BLaER1 treated with 17β-estradiol and CSF1 and Interleukin-3, amounts not matched to agents 10 nM and 100 nM (cell line): ENCODE data around the gene GON7.

ENCODE experiments used
- H3K27ac ChIP-seq, 11 experiments: shearing (Covaris generic); formaldehyde crosslinking; 2 replicates each; pipeline ENCODE4 v1.8.1; 2022
- H3K27me3 ChIP-seq, 11 experiments: shearing (Covaris generic); formaldehyde crosslinking; 2 replicates each; pipeline ENCODE4 v1.8.1; 2022
- H3K36me3 ChIP-seq, 11 experiments: shearing (Covaris generic); formaldehyde crosslinking; 2 replicates each; pipeline ENCODE4 v1.8.1; 2022
- H3K4me1 ChIP-seq, 10 experiments: shearing (Covaris generic); formaldehyde crosslinking; 2 replicates each; pipeline ENCODE4 v1.8.1; 2022
- H3K4me2 ChIP-seq, 11 experiments: shearing (Covaris generic); formaldehyde crosslinking; 2 replicates each; pipeline ENCODE4 v1.8.1; 2022
- H3K4me3 ChIP-seq, 10 experiments: shearing (Covaris generic); formaldehyde crosslinking; 2 replicates each; pipeline ENCODE4 v1.8.1; 2022
- H3K9ac ChIP-seq, 11 experiments: shearing (Covaris generic); formaldehyde crosslinking; 2 replicates each; pipeline ENCODE4 v1.8.1; 2022
- H3K9me3 ChIP-seq, 11 experiments: shearing (Covaris generic); formaldehyde crosslinking; replicated peaks in 1 of 11; 2 replicates each; pipeline ENCODE4 v1.8.1; 2022
- H4K20me1 ChIP-seq, 11 experiments: shearing (Covaris generic); formaldehyde crosslinking; 2 replicates each; pipeline ENCODE4 v1.8.1; 2022
- Cebpa-rat ChIP-seq, 11 experiments: shearing (Covaris generic); IDR thresholded peaks; 2 replicates each; pipeline ENCODE4 v1.8.1; 2022

GON7 gene

DNA sequence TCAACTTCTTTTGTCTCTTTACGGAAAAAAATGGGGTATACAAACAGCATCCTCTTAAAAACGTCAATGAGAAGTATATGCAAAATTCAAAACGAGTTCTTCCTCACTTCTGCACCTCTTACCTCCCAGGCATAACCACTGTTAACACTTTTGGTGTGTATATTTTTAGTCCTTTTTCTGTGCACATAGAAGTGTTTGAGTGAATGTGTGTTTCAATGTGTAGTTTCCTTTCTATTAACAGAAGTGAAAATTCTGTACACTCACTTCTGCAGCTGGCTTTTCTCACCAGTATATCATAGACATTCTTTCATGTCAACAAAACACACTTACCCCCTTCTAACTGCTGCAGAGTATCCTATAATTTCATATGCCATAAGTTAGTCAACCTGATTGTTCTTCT is 5.6 kb upstream of the GON7 start:
- no peak overlapping the region for H3K4me3 ChIP-seq
- no peak for TF ChIP-seq Cebpa-rat (IDR thresholded peaks at IDR 0.05)
- no peak overlapping the region for H3K9ac ChIP-seq
- peaks cover 0 to 20% (median 8%) of the 10 kb centered on the region in 11 experiments; a peak in 5 of 22 replicates for H4K20me1 ChIP-seq
- H3K36me3 ChIP-seq: peaks cover 57 to 77% (median 70%) of the 10 kb centered on the region in 11 experiments
- H3K4me1 ChIP-seq: peaks cover 12 to 33% (median 20%) of the 10 kb centered on the region in 10 experiments
- H3K27ac ChIP-seq: no peak overlapping the region
- no peak overlapping the region for H3K4me2 ChIP-seq
- H3K27me3 ChIP-seq: no peaks in the 10 kb centered on the region
- H3K9me3 ChIP-seq: no peaks in the 10 kb centered on the region

DNA sequence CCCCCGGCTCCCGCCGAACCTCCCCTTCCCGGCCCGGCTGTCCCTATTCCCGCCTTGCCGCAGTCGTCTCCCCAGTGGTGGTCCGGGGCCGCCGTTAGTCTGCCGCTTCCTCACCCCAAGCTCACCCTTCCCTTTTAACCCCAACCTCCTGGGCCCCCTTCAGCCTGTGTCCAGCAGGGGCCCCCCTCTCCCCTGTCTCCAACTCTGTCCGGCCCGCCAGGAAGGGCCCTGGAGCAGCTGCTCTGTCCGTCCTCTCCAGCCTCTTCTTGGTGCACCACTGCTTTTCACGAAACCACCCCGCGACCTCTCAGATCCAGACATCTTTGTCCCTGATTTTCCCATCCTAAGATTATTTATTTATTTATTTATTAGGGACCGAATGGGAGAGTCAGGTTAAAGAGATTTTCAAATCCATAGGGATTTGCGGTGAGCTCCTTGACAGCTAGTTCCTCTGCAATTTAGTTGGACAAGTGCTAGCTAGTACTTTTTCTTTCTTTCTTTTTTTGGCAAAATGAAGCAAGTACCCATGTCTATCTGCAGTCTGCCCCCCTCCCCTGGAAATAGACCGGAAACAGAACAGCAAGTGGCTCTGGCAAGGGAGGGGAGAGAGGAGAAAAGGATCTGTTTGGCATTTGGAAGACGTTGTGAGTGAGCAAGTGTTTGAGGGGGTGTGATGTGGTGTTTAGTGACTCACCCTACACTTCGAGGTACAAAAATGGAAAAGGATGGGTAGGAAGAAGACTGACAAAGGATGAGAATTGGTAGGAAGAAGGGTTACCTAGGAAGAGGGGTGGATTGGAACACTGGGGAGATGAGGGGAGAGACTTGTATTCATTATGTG is 823 bp upstream of the GON7 start:
- Histone ChIP-seq H3K9ac (peak overlapping the region; percentile 81 to 94 (median 85)), H3K27me3 (no peaks in the 10 kb centered on the region), H3K4me2 (peak overlapping the region; percentile 80 to 95 (median 89)), H3K9me3 (no peaks in the 10 kb centered on the region), H3K36me3 (peaks cover 10 to 57% (median 29%) of the 10 kb centered on the region in 11 experiments), H3K27ac (peak overlapping the region; percentile 54 to 94 (median 85); a peak in 21 of 22 replicates), H3K4me1 (peaks cover 34 to 56% (median 47%) of the 10 kb centered on the region in 10 experiments), H3K4me3 (peak overlapping the region; percentile 76 to 95 (median 86)), H4K20me1 (peaks cover 0 to 51% (median 17%) of the 10 kb centered on the region in 11 experiments; a peak in 14 of 22 replicates)
- no peak for TF ChIP-seq Cebpa-rat (IDR thresholded peaks at IDR 0.05)

DNA sequence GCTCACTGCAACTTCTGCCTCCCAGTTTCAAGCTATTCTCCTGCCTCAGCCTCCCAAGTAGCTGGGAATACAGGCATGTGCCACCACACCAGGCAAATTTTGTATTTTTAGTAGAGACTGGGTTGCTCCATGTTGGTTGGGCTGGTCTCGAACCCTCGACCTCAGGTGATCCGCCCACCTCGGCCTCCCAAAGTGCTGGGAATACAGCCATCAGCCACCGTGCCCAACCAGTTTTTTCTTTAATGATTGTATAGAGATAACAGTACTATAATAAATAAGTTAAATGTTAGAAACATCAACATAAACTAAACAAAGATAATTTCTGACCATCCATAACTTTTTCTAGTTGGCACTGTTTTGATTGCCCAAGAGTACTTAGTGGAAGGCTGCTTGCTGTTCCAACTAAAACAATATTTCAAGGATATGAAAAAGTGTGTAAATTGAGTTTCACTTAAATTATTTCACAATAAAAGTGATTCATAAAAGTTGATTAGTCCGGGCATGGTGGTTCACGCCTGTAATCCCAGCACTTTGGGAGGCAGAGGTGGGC is 5.6 kb downstream of the GON7 start:
- peaks cover 18 to 33% (median 26%) of the 10 kb centered on the region in 10 experiments for H3K4me1 ChIP-seq
- H3K27ac ChIP-seq: no peak overlapping the region
- TF ChIP-seq Cebpa-rat (IDR thresholded peaks at IDR 0.05): peak in 1 of 11 experiments; percentile 40; a peak in 1 of 22 replicates
- H3K27me3 ChIP-seq: no peaks in the 10 kb centered on the region
- H4K20me1 ChIP-seq: peaks cover 0 to 29% (median 12%) of the 10 kb centered on the region in 11 experiments; a peak in 13 of 22 replicates
- no peaks in the 10 kb centered on the region for H3K9me3 ChIP-seq
- peaks cover 14 to 73% (median 31%) of the 10 kb centered on the region in 11 experiments; a peak in 21 of 22 replicates for H3K36me3 ChIP-seq
- no peak overlapping the region for H3K4me3 ChIP-seq
- no peak overlapping the region for H3K9ac ChIP-seq
- H3K4me2 ChIP-seq: no peak overlapping the region

DNA sequence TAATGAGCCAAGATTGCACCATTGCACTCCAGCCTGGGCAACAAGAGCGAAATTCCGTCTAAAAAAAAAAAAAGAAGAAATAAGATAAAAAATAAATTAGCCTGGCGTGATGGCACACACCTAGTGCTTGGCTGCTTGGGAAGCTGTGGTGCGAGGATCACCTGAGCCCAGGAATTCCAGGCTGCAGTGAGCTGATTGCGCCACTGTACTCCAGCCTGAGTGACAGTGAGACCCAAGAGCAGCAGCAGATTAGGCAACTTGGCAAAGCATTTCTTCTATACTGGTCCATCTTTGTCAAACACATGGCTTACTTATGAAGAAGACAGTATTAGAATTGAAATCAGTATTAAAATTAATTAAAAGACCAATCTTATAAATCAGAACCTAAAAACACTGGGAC is 6.3 kb downstream of the GON7 start:
- Histone ChIP-seq H3K9ac (no peak overlapping the region), H3K9me3 (no peaks in the 10 kb centered on the region), H3K4me2 (no peak overlapping the region), H3K4me1 (peaks cover 14 to 26% (median 21%) of the 10 kb centered on the region in 10 experiments), H3K36me3 (peaks cover 14 to 73% (median 31%) of the 10 kb centered on the region in 11 experiments; a peak in 21 of 22 replicates), H3K27me3 (no peaks in the 10 kb centered on the region), H3K27ac (no peak overlapping the region), H4K20me1 (peaks cover 0 to 28% (median 10%) of the 10 kb centered on the region in 11 experiments; a peak in 13 of 22 replicates), H3K4me3 (no peak overlapping the region)
- no peak for TF ChIP-seq Cebpa-rat (IDR thresholded peaks at IDR 0.05)

DNA sequence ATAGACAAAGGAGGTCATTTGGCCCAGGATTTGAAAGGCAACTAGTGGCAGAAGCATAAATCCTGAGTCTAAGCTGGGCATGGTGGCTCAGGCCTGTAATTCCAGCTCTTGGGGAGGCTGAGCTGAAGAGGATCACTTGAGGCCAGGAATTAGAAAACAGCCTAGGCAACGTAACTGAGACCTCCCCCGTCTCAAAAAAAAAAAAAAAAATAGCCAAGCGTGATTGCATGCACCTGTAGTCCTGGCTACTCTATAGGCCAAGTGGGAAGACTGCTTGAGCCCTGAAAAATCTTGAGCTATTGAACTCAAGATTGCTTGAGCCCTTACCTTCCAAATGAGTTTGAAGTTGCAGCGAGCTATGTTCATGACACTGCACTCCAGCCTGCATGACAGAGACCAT is 7.8 kb downstream of the GON7 start:
- Histone ChIP-seq H3K27ac (no peak overlapping the region), H3K9me3 (no peaks in the 10 kb centered on the region), H3K27me3 (no peaks in the 10 kb centered on the region), H3K4me2 (no peak overlapping the region), H3K4me3 (no peak overlapping the region), H3K36me3 (peaks cover 14 to 60% (median 36%) of the 10 kb centered on the region in 11 experiments; a peak in 21 of 22 replicates), H4K20me1 (peaks cover 0 to 13% (median under 1%) of the 10 kb centered on the region in 11 experiments; a peak in 10 of 22 replicates), H3K9ac (no peak overlapping the region), H3K4me1 (peaks cover 0 to 11% (median 6%) of the 10 kb centered on the region in 10 experiments; a peak in 16 of 20 replicates)
- TF ChIP-seq Cebpa-rat (IDR thresholded peaks at IDR 0.05): no peak

DNA sequence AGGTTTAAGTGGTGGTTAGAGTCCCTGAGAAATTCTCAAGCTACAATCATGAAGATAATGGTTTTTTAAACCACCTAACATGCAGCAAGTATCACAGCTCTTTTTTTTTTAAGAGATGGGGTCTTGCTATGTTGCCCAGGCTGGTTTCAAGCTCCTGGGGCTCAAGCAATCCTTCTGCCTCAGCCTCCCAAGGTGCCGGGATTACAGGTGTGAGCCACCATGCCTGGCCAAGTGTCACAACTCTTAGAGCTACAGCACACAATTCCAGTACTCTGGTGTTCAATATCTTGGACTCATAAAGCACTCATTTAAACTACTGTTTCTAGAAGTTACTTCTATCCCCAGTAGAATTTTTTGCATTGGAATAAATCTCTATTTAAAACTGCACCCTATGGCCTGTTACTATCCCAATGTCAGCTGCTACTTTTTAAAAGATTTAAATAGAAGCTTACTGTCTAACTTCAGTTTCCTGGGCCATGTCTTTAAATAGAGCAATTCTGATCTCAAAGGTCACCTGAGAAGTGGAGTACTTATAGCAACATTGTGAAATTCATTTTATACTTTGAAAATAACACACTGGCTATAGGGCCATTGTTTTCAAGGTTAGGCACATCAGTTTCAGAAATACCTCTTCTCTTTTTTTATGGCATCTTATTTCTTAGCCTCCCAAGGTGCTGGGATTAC is 11.4 kb downstream of the GON7 start:
- Histone ChIP-seq H4K20me1 (no peaks in the 10 kb centered on the region; a peak in 3 of 22 replicates), H3K9me3 (no peaks in the 10 kb centered on the region), H3K4me3 (no peak overlapping the region), H3K9ac (no peak overlapping the region), H3K36me3 (peaks cover 14 to 58% (median 27%) of the 10 kb centered on the region in 11 experiments; a peak in 21 of 22 replicates), H3K4me1 (peaks cover 0 to 29% (median 0%) of the 10 kb centered on the region in 10 experiments; a peak in 7 of 20 replicates), H3K4me2 (no peak overlapping the region), H3K27me3 (no peaks in the 10 kb centered on the region), H3K27ac (no peak overlapping the region)
- TF ChIP-seq Cebpa-rat (IDR thresholded peaks at IDR 0.05): no peak

DNA sequence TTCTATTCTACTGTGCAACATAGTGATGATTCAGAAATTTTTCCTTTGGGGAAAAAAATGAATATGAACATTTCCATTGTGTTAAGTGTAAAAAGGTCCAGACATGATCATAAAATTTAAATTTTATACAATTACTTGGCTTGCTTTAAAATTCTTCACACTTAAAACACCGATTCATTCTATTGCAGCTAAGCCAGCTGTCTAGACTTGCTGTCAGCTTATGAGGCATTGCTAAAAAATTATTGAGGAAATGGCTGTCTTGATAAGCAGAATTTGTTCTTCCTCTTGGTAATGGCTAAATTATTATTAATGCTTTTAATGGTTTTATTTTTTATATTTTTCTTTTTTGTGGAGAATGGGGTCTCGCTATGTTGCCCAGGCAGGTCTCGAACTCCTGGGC is 19.9 kb downstream of the GON7 start:
- no peaks in the 10 kb centered on the region for H3K27me3 ChIP-seq
- peak overlapping the region; percentile 27 to 98 (median 86); a peak in 21 of 22 replicates for H3K4me2 ChIP-seq
- H3K36me3 ChIP-seq: peaks cover 20 to 51% (median 40%) of the 10 kb centered on the region in 11 experiments; a peak in 20 of 22 replicates
- H4K20me1 ChIP-seq: peaks cover 12 to 24% (median 17%) of the 10 kb centered on the region in 11 experiments; a peak in 17 of 22 replicates
- H3K27ac ChIP-seq: peak overlapping the region; percentile 8 to 96 (median 92); a peak in 19 of 22 replicates
- H3K4me3 ChIP-seq: peak overlapping the region in 6 of 10 experiments; percentile 77 to 99 (median 90); a peak in 8 of 20 replicates
- TF ChIP-seq Cebpa-rat (IDR thresholded peaks at IDR 0.05): no peak
- no peaks in the 10 kb centered on the region for H3K9me3 ChIP-seq
- peaks cover 40 to 76% (median 45%) of the 10 kb centered on the region in 10 experiments for H3K4me1 ChIP-seq
- peak overlapping the region in 10 of 11 experiments; percentile 88 to 96 (median 93); a peak in 17 of 22 replicates for H3K9ac ChIP-seq

DNA sequence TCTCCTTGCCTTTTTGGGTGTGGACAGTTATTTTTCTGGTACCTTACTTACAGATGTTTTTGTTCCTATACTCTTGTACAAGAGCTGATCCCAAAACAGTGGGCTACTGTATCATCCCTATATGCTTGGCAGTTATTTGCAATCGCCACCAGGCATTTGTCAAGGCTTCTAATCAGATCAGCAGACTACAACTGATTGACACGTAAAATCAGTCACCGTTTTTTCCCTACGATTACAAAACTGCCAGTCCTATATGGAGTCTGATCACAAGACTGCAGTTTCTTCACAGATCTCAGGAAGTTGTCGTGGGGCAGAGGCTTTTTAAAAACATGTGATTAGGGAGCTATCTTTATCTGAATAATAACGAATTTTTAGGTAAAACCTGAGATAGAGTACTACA is 20.4 kb downstream of the GON7 start:
- Histone ChIP-seq H3K4me1 (peaks cover 40 to 71% (median 45%) of the 10 kb centered on the region in 10 experiments), H3K4me3 (peak overlapping the region; percentile 77 to 99 (median 90); a peak in 18 of 20 replicates), H3K9ac (peak overlapping the region; percentile 88 to 96 (median 93); a peak in 21 of 22 replicates), H3K36me3 (peaks cover 25 to 56% (median 45%) of the 10 kb centered on the region in 11 experiments; a peak in 20 of 22 replicates), H3K4me2 (peak overlapping the region; percentile 72 to 98 (median 86)), H3K27me3 (no peaks in the 10 kb centered on the region), H3K9me3 (no peaks in the 10 kb centered on the region), H3K27ac (peak overlapping the region; percentile 62 to 96 (median 93)), H4K20me1 (peaks cover 12 to 29% (median 17%) of the 10 kb centered on the region in 11 experiments; a peak in 17 of 22 replicates)
- TF ChIP-seq Cebpa-rat (IDR thresholded peaks at IDR 0.05): peak in 2 of 11 experiments; percentile 28 to 52; a peak in 1 of 22 replicates
